GM19099 (cell line): ENCODE measurements around the gene SFN.

Experiments
- POLR2A ChIP-seq: IDR thresholded peaks from 3 replicates; pipeline ENCODE4 v1.6.1; 2011; ENCODE audit warnings: low read depth; ENCODE audit not compliant: insufficient read length; ENCODE audit errors: extremely low read depth

The SFN gene

DNA sequence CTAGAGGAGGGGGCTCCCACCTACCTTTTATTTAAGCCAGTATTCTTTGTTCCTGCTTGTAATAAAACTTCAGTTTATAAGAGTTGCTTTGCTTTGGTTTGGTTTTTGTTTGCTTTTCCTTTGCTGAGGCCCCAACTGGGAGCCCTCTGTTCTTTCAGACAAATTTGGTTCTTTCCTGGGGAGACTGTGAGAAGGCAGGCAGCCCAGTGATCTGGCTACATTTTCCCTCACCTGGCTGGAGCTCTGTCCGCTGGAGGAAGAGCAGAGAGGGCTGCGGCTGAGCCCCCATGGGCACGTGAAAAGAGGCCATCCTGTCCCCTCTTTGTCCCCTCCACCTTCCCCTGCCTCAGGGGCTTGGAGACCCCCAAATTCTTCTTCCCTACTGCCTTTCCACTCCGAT is 7.3 kb upstream of the SFN start:
- no peak for TF ChIP-seq POLR2A

DNA sequence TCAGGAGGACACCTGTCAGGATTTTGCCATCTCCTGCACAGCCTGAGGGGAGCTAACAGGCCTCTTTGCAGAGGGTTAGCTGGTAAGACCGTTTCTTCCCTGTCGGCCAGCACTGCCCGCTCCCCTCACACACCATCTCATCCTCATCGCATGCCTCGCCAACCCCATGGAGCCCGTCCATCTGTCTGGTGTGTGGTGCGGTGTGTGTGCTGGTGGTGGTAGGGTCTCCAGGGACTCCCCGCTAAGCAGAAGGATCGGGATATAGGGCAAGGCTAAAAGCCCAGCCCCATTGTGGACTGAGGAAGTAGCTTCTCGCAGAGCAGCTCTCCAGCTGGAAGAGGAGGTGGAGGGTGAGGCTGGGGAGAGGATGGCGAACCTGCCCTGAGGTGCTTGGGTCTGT is 6.8 kb upstream of the SFN start:
- no peak for TF ChIP-seq POLR2A

DNA sequence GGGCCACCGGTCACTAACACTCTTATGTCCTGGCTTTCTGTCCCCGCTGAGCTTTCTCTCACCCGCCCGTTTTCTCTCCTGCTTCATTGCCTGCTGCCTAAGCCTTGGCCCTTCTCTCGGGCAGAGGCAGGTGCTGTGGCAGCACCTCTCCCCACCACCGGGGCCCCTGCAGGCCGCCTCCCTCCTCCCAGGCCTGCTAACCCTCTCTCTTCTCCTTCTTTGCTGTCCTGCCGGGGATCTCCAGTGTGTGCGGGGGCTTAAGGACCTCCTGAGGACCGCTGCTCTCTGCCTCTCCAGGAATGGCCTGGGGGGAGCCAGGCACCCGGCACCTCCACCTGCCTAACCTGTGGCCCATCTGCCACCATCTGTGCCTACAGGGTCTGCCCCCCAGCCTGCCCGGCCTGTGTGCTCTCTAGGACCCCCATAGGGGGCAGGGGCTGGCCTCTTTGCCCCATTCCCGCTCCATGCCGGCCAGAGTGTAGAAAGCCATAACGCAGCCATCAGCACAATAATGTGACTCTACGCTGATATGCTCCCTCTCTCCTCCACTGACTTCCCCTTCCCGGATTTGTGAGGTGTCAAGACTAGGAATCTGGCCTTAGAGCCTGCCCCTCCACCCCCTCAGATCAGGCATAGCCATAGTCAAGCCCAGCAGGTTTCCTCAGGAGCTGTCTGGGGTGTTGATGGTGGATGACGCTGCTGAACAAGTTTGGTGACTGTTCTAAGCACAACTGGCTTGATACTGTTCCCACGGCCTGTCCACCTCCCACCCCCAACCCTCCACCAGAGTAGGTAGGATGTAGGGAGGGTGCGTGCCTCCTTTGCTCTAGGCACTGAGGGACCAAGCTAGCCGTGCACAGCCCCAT is 6.1 kb upstream of the SFN start:
- no peak for TF ChIP-seq POLR2A

DNA sequence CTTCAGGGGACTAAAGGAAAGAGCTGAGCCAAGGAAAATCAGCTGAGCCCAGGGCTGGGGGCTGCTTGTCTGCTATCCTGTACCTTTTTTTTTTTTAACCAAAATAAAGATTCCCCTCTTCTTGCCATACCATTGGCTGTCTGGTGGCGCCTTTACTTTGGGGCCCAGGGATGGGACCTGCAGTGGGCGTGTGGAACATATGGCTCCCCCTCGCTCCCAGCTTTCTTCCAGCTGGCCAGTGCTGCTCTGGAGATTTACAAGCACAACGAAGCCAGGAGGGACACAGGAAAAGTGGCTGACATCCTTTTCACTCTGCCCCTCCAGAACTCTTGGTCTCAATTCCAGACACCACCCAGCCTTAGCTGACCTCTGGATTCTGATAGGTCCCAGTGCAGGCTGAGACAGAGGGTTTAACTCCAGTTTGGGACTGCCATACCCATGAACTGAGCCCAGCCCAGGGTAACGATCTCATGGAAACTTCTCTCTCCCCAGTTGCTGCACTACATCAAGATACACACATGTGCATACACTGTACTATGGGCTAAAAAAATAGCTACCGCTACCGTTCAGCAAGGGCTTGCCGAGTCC is 5.4 kb upstream of the SFN start:
- no peak for TF ChIP-seq POLR2A

- TF ChIP-seq POLR2A, result no peak
Measured at GRCh38 chr1:26858160-26858559, 4.8 kb upstream of the SFN start.

DNA sequence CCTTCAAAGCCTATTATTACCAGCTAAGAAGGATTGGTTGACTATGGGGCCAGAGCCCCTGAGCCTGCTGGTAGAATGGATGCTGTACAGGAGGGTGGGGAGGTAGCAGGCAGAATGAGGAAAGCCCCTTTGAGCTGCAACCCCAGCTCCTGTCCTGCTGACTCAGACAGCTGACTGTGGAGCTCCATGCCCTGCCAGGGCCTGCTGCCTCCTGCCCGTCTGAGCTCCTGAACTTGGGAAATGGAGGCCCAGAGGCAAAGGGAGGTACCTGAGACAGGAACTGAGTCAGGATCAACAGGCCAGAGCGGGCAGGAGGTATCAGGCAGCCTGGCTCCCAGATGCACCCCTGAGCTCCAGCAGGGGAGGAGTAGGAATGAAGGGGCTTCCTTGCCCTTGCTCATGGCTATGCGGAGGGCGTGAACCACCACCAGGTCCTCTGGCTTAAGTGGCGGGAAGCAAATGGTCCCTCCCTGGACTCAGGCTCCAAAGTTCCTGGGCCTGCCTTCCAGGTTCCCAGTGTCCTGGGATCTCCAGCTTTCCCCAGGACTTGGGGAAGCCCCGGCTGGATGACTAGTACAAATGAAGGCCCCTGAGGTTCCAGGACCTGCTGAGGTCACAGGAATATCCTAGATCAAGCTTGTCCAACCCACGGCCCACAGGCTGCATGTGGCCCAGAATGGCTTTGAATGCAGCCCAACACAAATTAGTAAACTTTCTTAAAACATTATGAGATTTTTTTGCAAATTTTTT is 3.9 kb upstream of the SFN start:
- no peak for TF ChIP-seq POLR2A

GRCh38 chr1:26861286-26861701 is 1.7 kb upstream of the SFN start:
- TF ChIP-seq POLR2A, result no peak

GRCh38 chr1:26861889-26862378 is 1.0 kb upstream of the SFN start:
- TF ChIP-seq POLR2A, result no peak

GRCh38 chr1:26863685-26864077 is 732 bp downstream of the SFN start:
- TF ChIP-seq POLR2A, result no peak

- peak; percentile 99 for TF ChIP-seq POLR2A
Measured at GRCh38 chr1:26864610-26865480, 1.9 kb downstream of the SFN start.

- TF ChIP-seq POLR2A, result no peak
Measured at GRCh38 chr1:26874896-26875295, 11.9 kb downstream of the SFN start.

DNA sequence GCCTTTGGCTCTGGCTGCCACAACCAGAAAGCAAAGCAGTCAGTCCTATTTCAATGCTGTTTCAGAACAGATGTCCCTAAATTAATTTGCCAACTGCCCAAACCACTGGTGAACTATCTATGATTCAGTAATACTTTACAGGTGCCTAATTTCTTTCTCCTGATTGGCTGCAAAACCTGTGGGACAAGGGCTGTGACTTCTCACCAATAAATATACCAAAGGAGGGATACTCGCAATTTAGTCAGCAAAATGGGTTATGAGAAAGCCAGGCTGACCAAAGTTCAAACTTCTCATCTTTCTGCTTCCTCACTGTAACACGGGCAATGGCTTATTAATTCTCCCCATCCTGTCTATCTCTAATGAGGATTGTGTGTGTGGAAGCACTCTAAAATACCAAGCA is 14.4 kb downstream of the SFN start:
- no peak for TF ChIP-seq POLR2A

DNA sequence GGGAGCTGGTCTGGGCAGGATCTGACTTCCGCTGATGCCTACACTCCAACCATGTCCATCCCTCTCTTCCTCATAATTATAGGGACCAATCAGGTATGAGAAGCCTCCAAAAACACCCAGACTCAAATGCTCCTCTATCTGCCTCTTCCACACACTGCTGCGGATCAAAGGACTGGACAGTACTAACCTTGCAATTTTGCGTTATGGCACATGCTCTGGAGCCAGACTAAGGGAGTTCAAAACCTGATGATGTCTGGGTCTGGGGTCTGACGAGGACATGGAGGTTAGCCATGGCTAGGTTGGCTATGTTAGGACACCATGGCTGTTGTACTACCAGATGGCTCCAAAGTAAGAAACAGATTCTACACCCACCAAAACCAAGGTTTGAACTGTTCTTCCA is 16.8 kb downstream of the SFN start:
- TF ChIP-seq POLR2A, result no peak

DNA sequence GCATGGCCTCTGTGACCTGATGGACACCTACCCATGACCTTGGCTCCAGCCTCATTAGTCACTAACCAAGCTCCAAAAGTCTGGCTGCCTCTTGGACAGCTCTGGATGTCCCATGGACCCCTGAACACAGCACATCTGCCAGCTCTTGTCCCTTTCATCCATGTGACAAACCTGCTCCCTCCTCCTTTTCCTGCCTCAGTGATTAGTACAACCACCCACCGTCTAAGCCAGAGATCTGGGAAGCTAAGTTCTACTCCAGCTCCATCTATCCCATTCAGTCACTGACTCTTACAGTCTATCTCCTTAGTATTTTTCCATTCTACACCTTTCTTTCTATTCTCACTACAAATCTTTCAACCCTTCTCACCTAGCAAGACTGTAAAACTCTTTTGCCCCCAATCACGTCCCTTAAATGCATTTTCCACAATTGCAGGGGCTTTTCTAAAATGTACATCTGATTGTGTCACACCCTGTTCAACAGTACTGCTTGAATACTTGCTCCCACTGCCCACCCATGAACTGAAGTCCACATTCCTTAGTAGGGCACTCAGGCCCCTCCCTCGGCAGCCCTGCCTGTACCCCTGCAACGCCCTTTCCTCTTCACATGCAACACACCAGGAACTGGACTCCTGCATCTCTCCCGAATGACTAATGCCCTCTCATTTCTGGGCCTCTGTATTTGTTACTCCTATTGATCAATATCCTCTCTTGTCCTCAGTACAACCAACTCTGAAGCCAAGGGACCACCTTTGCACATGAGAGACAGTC is 19.9 kb downstream of the SFN start:
- TF ChIP-seq POLR2A, result no peak
